ENCODE measurements around the gene GPRC5A.

GRCh38 chr12:12891881-12892355 lies 556 bp downstream of the GPRC5A start:
- TF ChIP-seq CTCF (conservative IDR thresholded peaks at IDR 0.05) (no peak), EZH2 (IDR thresholded peaks at IDR 0.05; ENCODE audit: low read depth) (no peak)
